Smooth muscle cell (in vitro differentiated cells): ENCODE measurements around the gene PTTG1. TPM values are rescaled to one million over a fixed set of nuclear protein-coding genes. Genes with fewer than 3 reads are reported as not detected.
A peak's percentile ranks its signal among the peaks of the same experiment; 100 is the strongest.
"Not testable (repeated sequence)": the region's sequence is repeated elsewhere in the genome, so short reads cannot be mapped to it uniquely, and the experiment has no call there.

ENCODE experiments used
- DNase-seq: peaks from one replicate; lab custom pipeline; 2025; ENCODE audit not compliant: unreplicated experiment; lab: John Stamatoyannopoulos, UW
- H2AFZ ChIP-seq: fragments of 200-600 bp; sonication (generic); 2 replicates; pipeline ENCODE4 v1.6.0; 2016; ENCODE audit warnings: antibody characterized with exemption, low read depth, mild to moderate bottlenecking
- H3F3A ChIP-seq: fragments of 200-600 bp; sonication (generic); 2 replicates; pipeline ENCODE4 v1.6.0; 2017; ENCODE audit warnings: antibody characterized with exemption, low read depth
- H3K27ac ChIP-seq: fragments of 200-600 bp; sonication (generic); 2 replicates; pipeline ENCODE4 v1.5.1; 2016; ENCODE audit warnings: low read depth, mild to moderate bottlenecking
- H3K27me3 ChIP-seq: fragments of 200-600 bp; sonication (generic); 2 replicates; pipeline ENCODE4 v1.6.1; 2016; ENCODE audit warnings: low read depth, mild to moderate bottlenecking
- H3K36me3 ChIP-seq: fragments of 200-600 bp; sonication (generic); 2 replicates; pipeline ENCODE4 v1.5.1; 2016; ENCODE audit warnings: low read depth
- H3K4me1 ChIP-seq: fragments of 200-600 bp; sonication (generic); 2 replicates; pipeline ENCODE4 v1.5.1; 2016; ENCODE audit warnings: low read depth
- H3K4me2 ChIP-seq: fragments of 200-600 bp; sonication (generic); 2 replicates; pipeline ENCODE4 v1.6.0; 2016; ENCODE audit warnings: mild to moderate bottlenecking
- H3K4me3 ChIP-seq: fragments of 200-600 bp; sonication (generic); 2 replicates; pipeline ENCODE4 v1.5.1; 2016; ENCODE audit warnings: mild to moderate bottlenecking
- H3K79me2 ChIP-seq: fragments of 200-600 bp; sonication (generic); 2 replicates; pipeline ENCODE4 v1.6.0; 2016; ENCODE audit warnings: low read depth, mild to moderate bottlenecking
- H3K9ac ChIP-seq: fragments of 200-600 bp; sonication (generic); 2 replicates; pipeline ENCODE4 v1.6.0; 2016; ENCODE audit warnings: low read depth
- H3K9me3 ChIP-seq: fragments of 200-600 bp; sonication (generic); replicated peaks from 2 replicates; pipeline ENCODE4 v1.5.1; 2016; ENCODE audit warnings: low read depth
- H4K20me1 ChIP-seq: fragments of 200-600 bp; sonication (generic); 2 replicates; pipeline ENCODE4 v1.6.0; 2016; ENCODE audit warnings: low read depth
- WGBS: methylation state at CpG from one replicate; pipeline ENCODE4 v1.1.7; 2016; ENCODE audit warnings: low lambda C conversion rate; 5-methylcytosine and 5-hydroxymethylcytosine counted together
- polyA plus RNA-seq: library from polyadenylated mRNA; unstranded; fragments of >200 nt; fragmentation: Nextera tagmentation; extraction: Ambion mirVana; gene quantifications from 2 replicates; pipeline ENCODE4 v1.2.1, GENCODE V29; 2016
- total RNA-seq: library from RNA; depleted of rRNA; stranded (reverse); fragments of >200 nt; gene quantifications from 2 replicates; pipeline ENCODE4 v1.2.3, GENCODE V29; 2014
- TF ChIP-seq, protein P1 (sequence below): fragments of 200-600 bp; sonication (generic); IDR thresholded peaks from 2 replicates; pipeline ENCODE4 v1.5.1; 2017; ENCODE audit warnings: borderline replicate concordance, mild to moderate bottlenecking, antibody characterized with exemption; ENCODE audit not compliant: insufficient read depth, poor library complexity, severe bottlenecking

Gene PTTG1
- total and polyA plus RNA-seq, 2 experiments from 2014 or later = 92.3 to 98.7 TPM

DNA sequence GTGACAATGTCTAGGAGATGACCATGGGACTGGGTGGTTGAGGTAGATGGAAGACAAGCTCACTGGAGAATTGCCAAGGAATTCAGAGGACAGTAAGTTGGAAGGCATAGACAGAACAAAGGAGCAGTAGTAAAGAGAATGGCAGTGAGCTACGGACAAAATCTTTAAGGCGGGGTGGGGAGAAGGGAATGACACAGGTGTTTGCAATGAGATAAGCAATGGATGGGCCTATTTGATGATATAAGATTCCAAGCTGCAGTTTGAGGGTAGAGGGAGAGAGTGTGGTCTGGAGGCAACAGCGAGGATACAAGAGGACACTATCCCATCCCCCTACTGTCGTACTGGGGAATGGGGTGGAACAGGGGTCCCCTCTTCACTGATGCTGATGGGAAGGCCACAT lies 14.4 kb downstream of the PTTG1 start:
- no peaks in the 10 kb centered on the region for H3K9me3 ChIP-seq
- H3K27ac ChIP-seq = no peak overlapping the region

DNA sequence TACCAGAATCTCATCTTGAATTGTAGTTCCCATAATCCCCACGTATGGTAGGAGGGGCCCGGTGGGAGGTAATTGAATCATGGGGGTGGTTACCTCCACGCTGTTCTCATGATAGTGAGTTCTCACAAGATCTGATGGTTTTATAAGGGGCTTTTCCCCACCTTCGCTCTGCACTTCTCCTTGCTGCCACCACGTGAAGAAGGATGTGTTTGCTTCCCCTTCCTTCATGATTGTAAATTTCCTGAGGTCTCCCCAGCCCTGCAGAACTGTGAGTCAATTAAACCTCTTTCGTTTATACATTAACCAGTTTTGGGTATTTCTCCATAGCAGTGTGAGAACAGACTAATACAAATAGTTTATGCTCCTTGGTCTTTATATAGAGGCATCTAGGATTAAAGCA lies 15.0 kb downstream of the PTTG1 start:
- H3K9ac ChIP-seq, H3K27ac ChIP-seq, H2AFZ ChIP-seq, H3K36me3 ChIP-seq, H3K4me1 ChIP-seq, H3F3A ChIP-seq, H3K4me3 ChIP-seq, H3K4me2 ChIP-seq, DNase-seq, H4K20me1 ChIP-seq, H3K27me3 ChIP-seq, H3K9me3 ChIP-seq, H3K79me2 ChIP-seq: not testable (repeated sequence)
- WGBS = 72% methylated on average over 6 of the region's 6 CpGs

More for the DNA sequence above, 14.4 kb downstream of the PTTG1 start:
- no peak for DNase-seq
- H3K4me2 ChIP-seq = no peak overlapping the region
- no peak overlapping the region for H2AFZ ChIP-seq
- TF ChIP-seq, protein P1, sequence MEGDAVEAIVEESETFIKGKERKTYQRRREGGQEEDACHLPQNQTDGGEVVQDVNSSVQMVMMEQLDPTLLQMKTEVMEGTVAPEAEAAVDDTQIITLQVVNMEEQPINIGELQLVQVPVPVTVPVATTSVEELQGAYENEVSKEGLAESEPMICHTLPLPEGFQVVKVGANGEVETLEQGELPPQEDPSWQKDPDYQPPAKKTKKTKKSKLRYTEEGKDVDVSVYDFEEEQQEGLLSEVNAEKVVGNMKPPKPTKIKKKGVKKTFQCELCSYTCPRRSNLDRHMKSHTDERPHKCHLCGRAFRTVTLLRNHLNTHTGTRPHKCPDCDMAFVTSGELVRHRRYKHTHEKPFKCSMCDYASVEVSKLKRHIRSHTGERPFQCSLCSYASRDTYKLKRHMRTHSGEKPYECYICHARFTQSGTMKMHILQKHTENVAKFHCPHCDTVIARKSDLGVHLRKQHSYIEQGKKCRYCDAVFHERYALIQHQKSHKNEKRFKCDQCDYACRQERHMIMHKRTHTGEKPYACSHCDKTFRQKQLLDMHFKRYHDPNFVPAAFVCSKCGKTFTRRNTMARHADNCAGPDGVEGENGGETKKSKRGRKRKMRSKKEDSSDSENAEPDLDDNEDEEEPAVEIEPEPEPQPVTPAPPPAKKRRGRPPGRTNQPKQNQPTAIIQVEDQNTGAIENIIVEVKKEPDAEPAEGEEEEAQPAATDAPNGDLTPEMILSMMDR = no peak
- H3K36me3 ChIP-seq = no peaks in the 10 kb centered on the region
- H3K9ac ChIP-seq = no peak overlapping the region
- no peak overlapping the region for H3K4me3 ChIP-seq
- no peaks in the 10 kb centered on the region for H3K27me3 ChIP-seq
- 94% methylated on average over 4 of the region's 4 CpGs for WGBS
- no peaks in the 10 kb centered on the region for H4K20me1 ChIP-seq
- no peaks in the 10 kb centered on the region for H3K79me2 ChIP-seq
- peaks cover 3% of the 10 kb centered on the region for H3F3A ChIP-seq
- no peaks in the 10 kb centered on the region for H3K4me1 ChIP-seq

DNA sequence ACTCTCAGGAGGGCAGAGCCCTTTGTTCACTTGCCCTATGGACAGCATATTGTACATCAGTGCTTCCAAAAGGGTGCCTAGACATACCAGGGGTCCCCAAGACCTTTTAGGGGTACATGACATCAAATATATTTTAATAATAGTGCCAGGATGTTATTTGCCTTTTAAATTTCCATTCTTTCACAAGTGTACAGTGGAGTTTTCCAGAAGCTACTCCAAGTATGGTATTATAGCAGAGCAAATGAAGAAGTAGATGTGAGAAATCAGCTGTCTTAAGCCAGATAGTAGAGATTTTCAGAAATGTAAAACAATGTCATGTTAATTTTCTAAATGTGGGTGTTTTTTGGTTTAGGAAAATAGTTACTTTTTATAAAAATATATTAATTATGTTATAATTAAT lies 15.6 kb downstream of the PTTG1 start:
- no peak for DNase-seq
- H3K4me3 ChIP-seq = no peak overlapping the region
- H3K4me1 ChIP-seq = no peaks in the 10 kb centered on the region
- H4K20me1 ChIP-seq = no peaks in the 10 kb centered on the region
- H3K27me3 ChIP-seq = no peaks in the 10 kb centered on the region
- no peaks in the 10 kb centered on the region for H3K79me2 ChIP-seq
- TF ChIP-seq, protein P1 = no peak
- H3F3A ChIP-seq = no peaks in the 10 kb centered on the region
- H3K9ac ChIP-seq = no peak overlapping the region
- no peaks in the 10 kb centered on the region for H3K36me3 ChIP-seq
- no peak overlapping the region for H3K27ac ChIP-seq
- no peak overlapping the region for H3K4me2 ChIP-seq
- no peak overlapping the region for H2AFZ ChIP-seq
- H3K9me3 ChIP-seq = no peaks in the 10 kb centered on the region

DNA sequence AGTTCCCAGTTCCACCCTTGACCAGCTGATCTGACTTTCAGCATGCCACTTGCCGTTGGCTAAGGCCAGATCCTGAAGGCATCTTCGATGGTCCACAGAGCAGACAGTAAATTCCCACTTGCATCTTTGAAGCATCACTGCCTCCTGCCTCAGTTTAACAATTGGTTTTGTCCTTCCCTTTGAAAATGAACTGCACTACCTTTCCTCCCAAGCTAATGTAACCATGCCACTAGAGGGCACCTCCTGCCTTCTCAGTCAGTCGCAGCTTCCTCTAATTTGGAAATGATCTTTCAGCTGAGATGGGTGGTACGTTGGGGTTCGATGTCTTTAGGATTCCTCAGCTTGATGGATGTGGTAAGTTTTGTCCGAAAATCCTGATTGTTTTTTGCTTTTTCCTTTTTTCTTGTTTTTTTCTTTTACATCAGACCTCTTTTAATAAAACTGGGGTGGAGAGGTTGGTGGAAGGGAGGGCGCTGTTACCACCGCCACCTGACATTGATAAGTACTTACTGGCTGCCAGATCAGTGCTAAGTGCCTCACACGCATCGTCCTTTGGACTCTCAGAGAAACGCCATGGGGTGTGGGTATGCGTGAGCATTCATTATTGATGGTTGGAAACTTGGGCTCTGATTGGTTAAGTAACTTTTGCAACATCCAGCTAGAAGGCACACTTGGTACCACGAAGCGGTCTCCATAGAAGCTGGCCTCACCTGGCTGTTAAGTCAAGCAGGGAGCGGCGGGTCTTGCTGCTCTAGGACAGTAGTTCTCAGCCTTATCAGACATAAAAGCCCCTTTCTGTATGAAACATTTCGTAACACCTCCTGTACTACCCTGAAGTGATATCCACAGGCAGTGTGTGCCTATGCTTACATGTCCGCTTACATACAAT lies 16.9 kb downstream of the PTTG1 start:
- no peaks in the 10 kb centered on the region for H3K36me3 ChIP-seq
- TF ChIP-seq, protein P1 = peak; percentile 72
- H3K9me3 ChIP-seq = no peaks in the 10 kb centered on the region
- DNase-seq = no peak
- H2AFZ ChIP-seq = peak overlapping the region; percentile 77
- no peak overlapping the region for H3K27ac ChIP-seq
- H4K20me1 ChIP-seq = no peaks in the 10 kb centered on the region
- WGBS = 9% methylated on average over 18 of the region's 18 CpGs
- H3K79me2 ChIP-seq = no peaks in the 10 kb centered on the region
- H3F3A ChIP-seq = no peaks in the 10 kb centered on the region
- H3K4me2 ChIP-seq = peak overlapping the region; percentile 89
- no peaks in the 10 kb centered on the region for H3K27me3 ChIP-seq
- peak overlapping the region; percentile 55 for H3K9ac ChIP-seq
- no peaks in the 10 kb centered on the region for H3K4me1 ChIP-seq
- H3K4me3 ChIP-seq = peak overlapping the region; percentile 45
